HG03432 (cell line): Measurements from ENCODE around the gene KRT16.
"Not testable (repeated sequence)": the region's sequence is repeated elsewhere in the genome, so short reads cannot be mapped to it uniquely, and the experiment has no call there.

Experiments
- ATAC-seq: cut with Tn5 transposase; IDR thresholded peaks from one replicate; pipeline ENCODE4 v1.9.1; 2021; ENCODE audit warnings: mild to moderate bottlenecking, moderate library complexity; ENCODE audit not compliant: unreplicated experiment

Gene KRT16

DNA sequence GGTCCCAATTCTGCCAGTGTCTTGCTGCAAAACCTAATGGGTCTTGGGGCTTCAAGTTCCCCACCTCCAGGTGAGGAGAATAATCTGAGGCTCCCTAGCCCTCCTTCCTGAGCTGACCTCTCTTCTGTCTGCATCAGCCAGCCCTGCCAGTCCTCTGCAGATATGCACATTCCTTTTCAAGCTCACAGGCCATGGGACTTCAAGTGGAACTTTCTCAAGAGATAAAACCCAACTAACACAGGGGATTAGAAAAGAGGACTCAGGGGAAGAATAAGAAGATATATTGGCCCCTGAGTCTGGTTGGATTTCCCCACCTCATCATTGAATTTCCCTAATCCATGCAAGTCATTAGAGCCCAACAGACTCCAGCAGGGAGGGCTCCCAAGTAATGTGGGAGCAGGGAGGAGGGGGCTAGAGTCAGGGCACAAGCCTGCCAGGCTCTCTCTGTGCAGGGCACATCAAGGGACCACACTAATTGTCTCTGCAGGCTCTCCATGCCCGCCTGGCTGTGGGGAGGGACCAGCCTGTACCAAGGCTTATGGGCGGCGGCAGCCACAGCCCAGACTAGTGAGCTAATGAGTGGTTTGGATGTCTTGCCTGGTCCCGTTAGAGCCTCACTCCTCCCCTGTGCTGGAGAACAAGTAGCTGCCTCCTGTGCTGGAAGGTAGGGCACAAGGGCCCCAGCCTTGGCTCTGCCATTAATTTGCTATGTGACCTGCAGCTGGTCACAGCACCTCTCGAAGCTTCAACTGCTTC lies 27.1 kb downstream of the KRT16 start:
- ATAC-seq, result no peak

- not testable (repeated sequence) for ATAC-seq
Observed at GRCh38 chr17:41584331-41584927, 28.1 kb downstream of the KRT16 start.

DNA sequence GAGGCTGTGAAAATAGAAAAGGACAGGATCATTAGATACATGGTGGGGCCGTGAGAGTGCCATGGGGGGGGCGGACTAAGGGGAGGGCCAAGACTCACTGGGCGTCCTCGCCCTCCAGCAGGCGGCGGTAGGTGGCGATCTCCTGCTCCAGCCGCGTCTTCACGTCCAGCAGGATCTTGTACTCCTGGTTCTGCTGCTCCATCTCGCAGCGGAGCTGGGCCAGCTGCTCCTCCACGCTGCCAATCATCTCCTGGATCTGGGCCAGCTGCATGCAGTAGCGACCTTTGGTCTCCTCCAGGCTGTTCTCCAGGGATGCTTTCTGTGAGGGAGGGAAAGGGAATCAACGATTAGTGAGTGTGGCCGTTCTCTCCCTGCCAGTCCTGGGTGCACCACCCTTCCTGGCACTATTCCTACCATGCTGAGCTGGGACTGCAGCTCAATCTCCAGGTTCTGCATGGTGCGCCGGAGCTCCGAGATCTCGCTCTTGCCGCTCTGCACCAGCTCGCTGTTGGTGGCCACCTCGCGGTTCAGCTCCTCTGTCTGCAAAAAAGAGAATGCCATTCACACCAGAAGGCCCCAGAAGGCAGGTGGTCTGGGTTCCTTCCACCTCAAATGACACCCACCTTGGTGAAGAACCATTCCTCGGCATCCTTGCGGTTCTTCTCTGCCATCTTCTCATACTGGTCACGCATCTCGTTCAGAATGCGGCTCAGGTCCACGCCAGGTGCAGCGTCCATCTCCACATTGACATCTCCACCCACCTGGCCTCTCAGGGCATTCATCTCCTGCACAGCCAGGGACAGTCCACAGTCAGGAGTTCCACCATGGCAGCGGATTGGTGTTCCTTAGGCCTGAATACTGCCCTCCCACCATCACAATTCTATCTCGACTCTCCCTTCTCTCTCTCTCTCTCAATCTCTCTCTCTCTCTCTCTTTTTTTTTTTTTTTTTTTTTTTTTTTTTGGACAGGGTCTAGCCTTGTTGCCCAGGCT lies 29.1 kb downstream of the KRT16 start:
- no peak for ATAC-seq

GRCh38 chr17:41582061-41582968 lies 30.3 kb downstream of the KRT16 start:
- ATAC-seq, result not testable (repeated sequence)

- no peak for ATAC-seq
Observed at GRCh38 chr17:41581366-41582060, 31.1 kb downstream of the KRT16 start.

DNA sequence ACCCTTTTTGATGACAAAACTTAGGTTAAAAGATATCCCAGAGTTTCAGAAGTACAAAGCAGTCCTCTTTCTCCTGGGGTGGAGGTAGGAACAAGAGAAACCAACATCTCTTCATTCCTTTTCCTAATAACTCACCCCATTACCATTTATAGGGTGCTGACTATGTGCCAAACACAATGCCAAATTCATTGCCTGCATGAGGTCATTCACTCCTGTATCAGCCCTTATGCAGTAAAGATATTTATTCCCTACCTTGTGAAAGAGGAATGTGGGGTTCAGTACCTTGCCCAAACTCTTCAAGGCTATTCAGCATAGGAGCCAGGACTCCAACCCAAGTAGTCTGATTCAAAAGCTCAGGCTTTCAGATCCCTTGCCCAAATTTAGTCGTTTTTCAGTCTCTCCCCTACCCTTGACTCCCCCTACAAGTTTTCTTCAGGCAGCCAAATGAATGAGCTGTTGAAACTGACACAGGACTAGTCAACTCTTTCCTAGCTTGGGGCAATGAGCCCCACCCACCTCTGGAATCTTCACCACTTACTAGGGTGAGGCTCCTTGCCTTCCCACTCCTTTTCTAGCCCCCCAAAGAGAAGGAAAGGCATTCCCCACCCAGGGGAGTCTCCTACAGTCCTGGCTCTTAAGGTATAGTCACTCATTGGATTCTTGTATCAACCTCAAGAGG lies 31.7 kb downstream of the KRT16 start:
- ATAC-seq, result no peak

DNA sequence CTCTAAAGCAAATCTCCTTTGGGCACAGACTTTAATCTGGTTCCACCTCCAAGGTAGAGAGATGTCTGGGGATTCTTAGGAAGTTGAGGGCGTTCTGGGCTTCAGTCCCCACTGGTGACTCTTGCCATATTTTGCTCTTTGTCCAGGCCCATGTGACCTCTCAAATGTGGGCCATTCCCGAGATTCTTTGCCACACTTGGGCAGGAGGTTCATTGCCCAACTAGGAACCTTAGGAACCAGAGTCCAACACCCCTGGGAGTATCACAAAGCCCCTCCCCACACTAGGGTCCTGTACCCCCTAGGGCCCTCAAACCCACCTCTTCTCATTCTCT lies 32.4 kb downstream of the KRT16 start:
- ATAC-seq, result no peak

DNA sequence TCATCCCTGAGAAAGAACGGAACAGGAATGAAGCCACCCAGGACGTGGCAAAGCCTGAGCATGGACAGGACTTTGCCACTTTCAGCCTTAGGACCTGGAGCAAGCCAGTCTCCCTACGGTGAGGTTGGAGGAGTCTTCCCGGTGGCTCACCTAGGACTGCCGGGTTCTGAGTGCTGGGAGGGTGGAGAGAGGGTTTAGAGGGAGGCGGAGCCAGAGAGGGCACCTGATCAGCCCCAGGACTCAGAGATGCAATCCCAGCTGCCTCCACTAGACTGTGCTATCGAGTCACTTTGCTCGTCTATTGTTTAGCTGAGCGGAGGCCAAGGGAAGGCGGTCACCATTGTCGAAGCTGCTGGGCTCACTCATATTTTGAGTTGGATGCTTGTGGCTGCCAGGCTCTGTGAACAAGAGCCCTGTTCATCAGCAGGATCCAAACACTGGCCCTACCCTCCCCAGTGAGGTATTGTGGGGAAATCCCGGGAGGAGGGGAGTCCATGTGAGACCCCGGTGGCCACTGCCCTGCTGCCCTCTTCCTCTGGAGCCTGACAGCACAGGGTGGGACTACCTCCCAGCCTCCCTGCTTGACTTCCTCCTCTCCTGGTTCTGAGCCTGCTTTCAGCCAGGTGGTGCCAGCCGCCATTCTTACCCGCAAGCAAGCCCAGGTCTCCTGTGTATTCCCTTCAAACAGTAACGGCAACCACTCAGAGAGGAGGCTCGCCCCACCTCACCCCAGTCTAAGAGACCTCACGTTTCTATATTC lies 32.9 kb downstream of the KRT16 start:
- ATAC-seq, result no peak

DNA sequence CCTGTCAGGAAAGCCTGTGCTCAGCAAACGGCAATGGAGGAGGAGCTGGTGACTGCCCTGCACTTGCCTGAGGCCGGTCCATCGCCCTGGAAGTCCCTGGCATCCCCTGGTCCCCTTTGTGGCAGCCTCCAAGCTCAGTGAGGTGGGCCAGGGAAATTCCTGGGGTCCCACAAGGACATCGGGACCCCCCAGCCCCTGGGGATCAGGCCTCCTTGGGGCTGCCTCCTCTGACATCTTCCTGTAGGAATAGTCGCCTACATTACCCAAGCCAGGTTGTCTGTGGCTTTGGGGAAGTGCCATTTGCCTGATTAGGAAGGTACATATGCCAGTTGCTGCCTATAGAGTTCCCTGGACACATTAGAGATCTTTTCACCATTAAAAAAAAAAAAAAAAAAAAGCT lies 33.6 kb downstream of the KRT16 start:
- no peak for ATAC-seq

GRCh38 chr17:41578538-41578937 lies 34.0 kb downstream of the KRT16 start:
- no peak for ATAC-seq

- ATAC-seq, result not testable (repeated sequence)
Observed at GRCh38 chr17:41576740-41577139, 35.8 kb downstream of the KRT16 start.

GRCh38 chr17:41575336-41575735 lies 37.2 kb downstream of the KRT16 start:
- no peak for ATAC-seq

GRCh38 chr17:41571561-41572434 lies 40.8 kb downstream of the KRT16 start, which contains the start of gene KRT9:
TSS of gene KRT9 (minus strand) at chr17:41572059. CDS start at chr17:41571992, 67 bp downstream.
- ATAC-seq, result no peak

DNA sequence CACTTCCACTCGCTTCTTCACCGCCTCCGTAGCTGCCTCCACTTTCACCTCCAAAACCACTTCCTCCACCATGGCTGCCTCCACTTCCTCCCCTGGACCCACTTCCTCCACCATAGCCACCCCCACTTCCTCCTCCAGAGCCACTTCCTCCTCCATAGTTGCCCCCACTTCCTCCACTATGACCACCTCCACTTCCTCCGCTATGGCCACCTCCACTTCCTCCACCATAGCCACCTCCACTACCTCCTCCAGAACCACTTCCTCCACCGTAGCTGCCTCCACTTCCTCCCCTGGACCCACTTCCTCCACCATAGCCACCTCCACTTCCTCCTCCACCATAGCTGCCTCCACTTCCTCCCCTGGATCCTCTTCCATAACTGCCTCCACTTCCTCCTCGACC lies 45.2 kb downstream of the KRT16 start:
- no peak for ATAC-seq

DNA sequence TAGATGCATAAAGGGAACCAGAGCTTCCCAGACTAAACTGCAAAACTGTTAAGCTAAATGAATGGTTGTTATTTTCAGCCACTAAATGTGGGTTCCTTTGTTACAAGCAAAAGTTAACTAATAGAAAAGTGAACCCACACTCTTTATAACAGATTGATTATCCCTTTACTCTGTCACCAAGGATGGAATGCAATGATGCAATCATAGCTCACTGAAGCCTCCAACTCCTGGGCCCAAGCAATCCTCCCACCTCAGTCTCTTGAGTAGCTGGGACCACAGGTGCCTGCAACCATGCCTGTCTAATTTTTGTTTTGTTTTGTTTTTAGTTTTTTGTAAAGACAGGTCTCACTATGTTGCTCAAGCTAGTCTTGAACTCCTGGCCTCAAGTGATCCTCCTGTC lies 47.2 kb downstream of the KRT16 start:
- no peak for ATAC-seq

DNA sequence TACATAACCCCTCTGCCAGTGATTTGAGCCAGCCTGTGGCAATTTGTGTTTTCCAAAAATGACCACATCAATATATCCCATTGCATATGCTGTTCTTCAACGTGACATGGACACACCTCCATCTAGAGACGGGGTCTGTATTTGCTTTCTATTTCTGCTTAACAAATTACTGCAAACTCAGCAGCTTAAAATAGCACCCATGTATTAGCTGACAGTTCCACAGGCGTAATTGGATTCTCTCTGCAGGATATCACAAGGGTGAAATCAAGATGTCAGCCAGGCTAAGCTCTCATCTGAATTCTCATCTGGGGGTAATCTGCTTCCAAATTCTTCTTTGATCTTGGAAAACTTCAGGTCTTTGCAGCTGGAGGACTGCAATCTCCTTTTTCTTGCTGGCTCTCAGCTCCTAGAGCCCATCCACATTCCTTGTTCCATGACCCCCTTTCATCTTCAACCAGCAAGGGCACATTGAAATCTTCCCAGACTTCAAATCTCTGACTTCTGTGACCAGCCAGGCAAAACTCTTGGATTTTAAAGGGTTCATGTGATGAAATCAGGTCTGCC lies 48.9 kb downstream of the KRT16 start:
- ATAC-seq, result no peak

GRCh38 chr17:41561554-41561953 lies 51.0 kb downstream of the KRT16 start:
- ATAC-seq, result no peak
